Right atrium auricular region (tissue), 2 donors: ENCODE data around the gene ZFYVE26. TPM values are rescaled to one million over a fixed set of nuclear protein-coding genes. Genes with fewer than 3 reads are reported as not detected.

Experiments
- DNase-seq: peaks from one replicate; pipeline ENCODE4 v3.0.0-alpha.2; 2019; ENCODE audit warnings: low spot score
- H3K27ac ChIP-seq, 2 donors: fragments of 200-600 bp; sonication (generic); 1 replicate in 1 of 2; 2 replicates in 1 of 2; pipeline ENCODE4 v1.5.1; 2016 to 2019
- H3K27me3 ChIP-seq, 2 donors: fragments of 200-600 bp; sonication (generic); one replicate each; pipeline versions ENCODE4 v1.5.1 to v1.6.0; 2017 to 2019
- H3K36me3 ChIP-seq: fragments of 200-600 bp; sonication (generic); one replicate; pipeline ENCODE4 v1.5.1; 2016
- H3K4me1 ChIP-seq, 2 donors: fragments of 200-600 bp; sonication (generic); one replicate each; pipeline versions ENCODE4 v1.5.1 to v1.6.0; 2017 to 2019
- H3K4me3 ChIP-seq, 2 donors: fragments of 200-600 bp; sonication (generic); 1 replicate in 1 of 2; 2 replicates in 1 of 2; pipeline ENCODE4 v1.5.1; 2017 to 2019; ENCODE audit warnings: mild to moderate bottlenecking in 1 of 2, moderate library complexity in 1 of 2
- H3K9me3 ChIP-seq, 2 donors: fragments of 200-600 bp; sonication (generic); one replicate each; pipeline ENCODE4 v1.5.1; 2019
- CTCF ChIP-seq, 2 donors: fragments of 200-600 bp; sonication (generic); IDR thresholded peaks; one replicate each; pipeline ENCODE4 v1.5.1; 2019; ENCODE audit warnings: antibody characterized with exemption in 2 of 2
- total RNA-seq, 2 donors: library from RNA; depleted of rRNA; stranded (reverse); fragments of >200 nt; gene quantifications; one replicate each; pipeline ENCODE4 v1.1.0, GENCODE V29; 2016

The ZFYVE26 gene
- total RNA-seq, 2 donors from 2014 or later = 10.5 to 11.8 TPM

- H3K9me3 ChIP-seq = no peaks in the 10 kb centered on the region
Measured at GRCh38 chr14:67800743-67801142, 15.6 kb downstream of the ZFYVE26 start.

GRCh38 chr14:67798731-67799130 is 17.7 kb downstream of the ZFYVE26 start:
- Histone ChIP-seq H3K36me3 (peaks cover 90% of the 10 kb centered on the region), H3K9me3 (no peaks in the 10 kb centered on the region), H3K4me1 (no peaks in the 10 kb centered on the region), H3K27ac (no peak overlapping the region), H3K4me3 (no peak overlapping the region), H3K27me3 (no peaks in the 10 kb centered on the region)
- DNase-seq = no peak
- no peak for TF ChIP-seq CTCF (IDR thresholded peaks at IDR 0.05)

More at GRCh38 chr14:67800743-67801142, 15.6 kb downstream of the ZFYVE26 start:
- no peak for DNase-seq
- no peak overlapping the region for H3K27ac ChIP-seq
- H3K4me3 ChIP-seq = no peak overlapping the region
- peaks cover 90% of the 10 kb centered on the region for H3K36me3 ChIP-seq
- TF ChIP-seq CTCF (IDR thresholded peaks at IDR 0.05) = no peak
- no peaks in the 10 kb centered on the region for H3K27me3 ChIP-seq
- no peaks in the 10 kb centered on the region for H3K4me1 ChIP-seq

- Histone ChIP-seq H3K27ac (no peak overlapping the region), H3K36me3 (peaks cover 77% of the 10 kb centered on the region), H3K9me3 (no peaks in the 10 kb centered on the region), H3K27me3 (no peaks in the 10 kb centered on the region), H3K4me3 (no peak overlapping the region), H3K4me1 (peaks cover 0 to 3% of the 10 kb centered on the region in 2 donors)
- no peak for DNase-seq
- TF ChIP-seq CTCF (IDR thresholded peaks at IDR 0.05) = no peak
Measured at GRCh38 chr14:67787673-67788072, 28.7 kb downstream of the ZFYVE26 start.

- H3K27ac ChIP-seq = no peak overlapping the region
- no peak for DNase-seq
- H3K4me3 ChIP-seq = no peak overlapping the region
- H3K9me3 ChIP-seq = no peaks in the 10 kb centered on the region
- H3K27me3 ChIP-seq = no peaks in the 10 kb centered on the region
- peaks cover 96% of the 10 kb centered on the region for H3K36me3 ChIP-seq
- TF ChIP-seq CTCF (IDR thresholded peaks at IDR 0.05) = no peak
- H3K4me1 ChIP-seq = peaks cover 0 to 3% of the 10 kb centered on the region in 2 donors
Measured at GRCh38 chr14:67785270-67786109, 30.9 kb downstream of the ZFYVE26 start.

- no peak overlapping the region for H3K4me3 ChIP-seq
- DNase-seq = no peak
- no peaks in the 10 kb centered on the region for H3K27me3 ChIP-seq
- no peak overlapping the region for H3K27ac ChIP-seq
- no peaks in the 10 kb centered on the region for H3K9me3 ChIP-seq
- H3K36me3 ChIP-seq = peaks cover 96% of the 10 kb centered on the region
- no peak for TF ChIP-seq CTCF (IDR thresholded peaks at IDR 0.05)
- peaks cover 0 to 3% of the 10 kb centered on the region in 2 donors for H3K4me1 ChIP-seq
Measured at GRCh38 chr14:67784244-67784823, 32.1 kb downstream of the ZFYVE26 start.
